HG03135 (cell line): Measurements from ENCODE around the gene NKX3-2.
"Not testable (repeated sequence)": the region's sequence is repeated elsewhere in the genome, so short reads cannot be mapped to it uniquely, and the experiment has no call there.

Experiments
- ATAC-seq: cut with Tn5 transposase; IDR thresholded peaks from one replicate; pipeline ENCODE4 v1.9.1; 2021; ENCODE audit warnings: mild to moderate bottlenecking, moderate library complexity; ENCODE audit not compliant: unreplicated experiment

The NKX3-2 gene

DNA sequence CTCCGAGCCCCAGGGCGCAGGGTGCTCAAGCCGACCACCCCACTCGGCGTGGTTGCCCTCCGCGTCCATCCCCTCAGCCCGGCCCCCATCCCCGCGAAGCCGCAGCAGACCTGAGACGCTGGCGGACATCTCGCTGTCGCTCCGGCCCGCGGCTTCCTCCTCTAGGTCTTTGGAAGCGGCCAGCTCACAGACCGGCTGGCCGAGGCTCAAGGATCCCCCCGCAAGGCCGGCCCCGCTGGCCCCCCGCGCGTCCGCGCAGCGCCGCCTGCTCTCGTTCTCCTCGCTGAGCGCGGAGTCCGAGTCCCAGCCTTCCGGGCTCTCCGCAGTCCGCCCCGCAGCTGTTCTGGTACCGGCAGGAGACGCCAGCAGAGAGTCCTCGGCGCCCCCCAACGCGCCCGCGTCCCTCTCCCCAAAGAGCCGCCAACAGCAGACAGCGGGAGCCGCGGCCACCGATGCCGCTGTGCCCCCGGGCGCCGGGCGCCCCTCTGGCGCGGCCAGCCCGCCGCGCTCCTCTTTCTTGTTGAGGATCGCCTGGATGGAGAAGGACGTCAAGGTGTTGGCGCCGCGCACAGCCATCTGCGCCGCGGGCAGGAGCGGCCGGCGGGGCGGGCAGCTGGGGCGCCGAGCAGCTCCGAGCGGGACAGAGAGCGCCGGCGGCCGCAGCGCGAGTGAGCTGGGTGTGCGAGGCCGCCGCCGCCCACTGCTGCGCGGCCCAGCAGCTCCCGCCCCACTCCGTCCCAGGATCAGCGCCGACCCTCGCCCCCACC is at the start of gene NKX3-2:
TSS of gene NKX3-2 (minus strand) at position 670 of the 767 bp plus-strand sequence. CDS start at position 576, 94 bp downstream.
- no peak for ATAC-seq

GRCh38 chr4:13592220-13592619 is 47.9 kb upstream of the NKX3-2 start:
- ATAC-seq = no peak

DNA sequence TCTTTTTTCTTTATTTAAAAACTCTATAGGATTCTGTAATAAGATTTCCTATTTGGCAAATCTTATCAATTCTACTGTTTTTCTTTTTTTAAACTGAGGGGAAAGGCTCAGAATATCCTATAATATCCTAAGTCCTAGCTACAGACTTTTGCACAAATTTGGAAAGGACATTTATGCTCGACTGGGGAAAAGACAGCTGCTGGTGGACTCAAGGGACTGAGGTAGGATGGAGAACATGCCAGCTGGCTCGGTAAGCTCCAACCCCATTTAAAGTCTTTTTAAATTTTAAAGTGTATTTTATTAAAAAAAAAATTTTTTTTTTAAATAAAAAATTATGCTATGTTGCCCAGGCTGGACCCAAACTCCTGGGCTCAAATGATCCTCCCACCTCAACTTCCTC is 46.5 kb upstream of the NKX3-2 start:
- no peak for ATAC-seq

GRCh38 chr4:13588954-13589353 is 44.6 kb upstream of the NKX3-2 start:
- no peak for ATAC-seq

GRCh38 chr4:13584481-13584880 is 40.2 kb upstream of the NKX3-2 start:
- ATAC-seq = no peak

GRCh38 chr4:13580036-13580435 is 35.7 kb upstream of the NKX3-2 start:
- ATAC-seq = no peak

DNA sequence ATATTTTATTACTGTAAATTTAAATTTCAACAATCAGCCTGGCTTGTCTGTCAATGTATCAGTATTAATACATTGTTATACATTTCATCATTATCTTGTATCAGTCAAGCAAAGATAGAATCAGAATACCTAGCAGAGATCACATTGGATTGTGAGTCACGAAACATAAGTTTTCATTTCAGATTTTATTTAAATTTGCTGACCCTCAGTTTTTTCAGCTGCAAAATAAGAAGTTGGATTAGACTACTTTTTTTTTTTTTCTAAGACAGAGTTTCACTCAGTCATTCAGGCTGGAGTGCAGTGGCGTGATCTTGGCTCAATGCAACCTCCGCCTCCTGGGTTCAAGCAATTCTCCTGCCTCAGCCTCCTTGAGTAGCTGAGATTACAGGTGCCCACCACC is 33.4 kb upstream of the NKX3-2 start:
- ATAC-seq = no peak

- ATAC-seq = no peak
These were observed 26.6 kb upstream of the NKX3-2 start for GRCh38 chr4:13570916-13571315.

DNA sequence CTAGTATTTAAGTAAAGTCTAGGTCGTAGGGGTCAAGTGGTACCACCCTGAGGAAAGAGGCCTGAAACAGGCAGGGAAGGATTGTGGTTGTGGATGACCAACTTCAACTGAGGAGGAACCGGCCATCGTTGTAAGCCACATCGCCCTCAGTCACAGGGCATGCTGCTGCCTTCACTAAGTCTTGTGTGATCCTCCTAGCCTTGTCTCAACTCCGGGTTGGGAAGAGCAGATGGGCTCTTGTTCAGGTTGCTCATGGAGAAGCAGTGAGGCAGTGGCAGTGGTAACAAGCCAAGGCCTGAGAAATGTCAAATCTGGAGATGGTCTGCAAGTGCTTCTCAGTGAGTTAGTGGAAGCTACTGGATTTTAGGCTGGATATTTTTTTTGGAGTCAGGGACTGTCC is 22.8 kb upstream of the NKX3-2 start:
- no peak for ATAC-seq

DNA sequence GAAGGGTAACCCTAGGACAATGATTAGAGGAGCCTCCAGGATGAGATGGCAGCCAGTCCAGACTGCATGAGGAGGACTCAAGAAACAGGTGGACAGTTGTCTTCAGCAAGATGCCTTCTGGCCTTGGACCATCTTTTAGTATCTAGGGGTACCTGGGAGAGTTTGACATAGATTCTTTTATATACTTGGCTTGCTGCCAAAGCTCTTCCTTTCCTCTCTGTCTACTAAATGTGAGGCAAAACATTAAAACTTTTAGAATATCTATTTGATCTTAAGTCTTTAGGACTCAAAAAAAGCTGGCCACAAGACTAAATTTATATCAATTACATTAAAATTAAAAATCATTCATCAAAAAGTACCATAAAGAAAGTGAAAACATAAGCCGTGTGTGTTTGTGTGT is 18.6 kb upstream of the NKX3-2 start:
- ATAC-seq = no peak

- no peak for ATAC-seq
These were observed 17.4 kb upstream of the NKX3-2 start for GRCh38 chr4:13561673-13562072.

DNA sequence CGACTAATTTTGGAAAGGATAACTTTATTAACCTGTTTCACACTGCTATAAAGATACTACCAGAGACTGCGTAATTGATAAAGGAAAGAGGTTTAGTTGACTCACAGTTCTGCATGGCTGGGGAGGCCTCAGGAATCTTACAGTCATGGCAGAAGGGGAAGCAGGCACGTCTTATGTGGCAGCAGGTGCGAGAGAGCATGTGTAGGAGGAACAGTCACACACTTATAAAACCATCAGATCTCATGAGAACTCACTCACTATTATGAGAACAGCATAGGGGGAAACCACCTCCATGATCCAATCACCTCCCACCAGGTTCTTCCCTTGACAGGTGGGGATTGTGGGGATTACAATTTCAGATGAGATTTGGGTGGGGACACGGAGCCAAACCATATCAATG is 15.8 kb upstream of the NKX3-2 start:
- ATAC-seq = not testable (repeated sequence)

GRCh38 chr4:13559413-13559812 is 15.1 kb upstream of the NKX3-2 start:
- no peak for ATAC-seq

DNA sequence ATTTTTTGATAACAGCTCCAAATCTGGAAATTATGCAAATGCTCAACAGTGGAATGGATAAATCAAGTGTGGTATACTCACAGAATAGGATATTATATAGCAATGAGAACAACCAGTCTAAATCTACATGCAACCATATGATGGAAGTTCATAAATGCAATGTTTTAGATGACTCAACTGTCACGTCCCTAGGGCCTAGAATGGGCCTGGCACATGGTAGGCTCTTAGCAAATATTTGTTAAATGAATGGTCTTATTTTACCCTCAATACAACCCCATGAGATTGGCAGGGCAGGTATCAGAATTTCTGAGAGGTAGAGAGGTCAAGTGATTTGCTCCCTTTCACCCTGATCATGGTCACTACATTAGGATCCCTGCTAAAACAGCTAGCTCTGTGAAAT is 14.6 kb upstream of the NKX3-2 start:
- ATAC-seq = no peak

DNA sequence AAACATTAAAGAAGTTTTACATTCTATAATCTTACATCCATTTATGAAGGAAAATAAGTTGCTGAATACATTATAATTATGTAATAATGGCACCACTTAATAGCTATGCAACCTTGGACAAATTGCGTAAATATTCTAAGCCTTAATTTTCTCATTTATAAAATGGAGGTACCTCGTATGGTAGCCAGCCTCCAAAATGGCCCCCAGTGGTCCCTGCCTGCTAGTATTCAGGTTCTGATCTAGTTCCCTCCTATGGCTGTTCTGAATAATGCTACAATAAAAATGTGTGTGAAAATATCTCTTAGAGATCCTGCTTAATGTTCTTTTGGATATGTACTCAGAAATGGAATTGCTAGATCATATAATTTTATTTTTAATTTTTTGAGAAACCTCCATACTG is 11.0 kb upstream of the NKX3-2 start:
- ATAC-seq = no peak

DNA sequence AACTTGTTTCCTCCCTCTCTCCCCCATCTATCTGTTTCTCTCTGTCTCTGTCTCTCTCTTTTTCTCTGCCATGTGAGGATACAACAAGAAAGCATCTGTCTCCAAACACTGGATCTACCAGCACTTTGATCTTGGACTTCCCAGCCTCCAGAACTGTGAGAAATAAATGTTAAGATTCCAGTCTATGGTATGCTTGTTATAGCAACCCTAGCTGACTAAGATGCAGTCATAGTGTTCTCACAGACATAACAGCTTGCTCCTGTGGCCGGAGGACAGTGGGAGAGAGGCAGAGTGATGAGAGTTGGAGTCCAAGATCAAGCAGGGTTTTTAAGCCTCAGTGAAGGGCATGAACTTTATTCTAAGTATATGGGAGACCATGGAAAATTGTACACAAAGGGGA is 8.8 kb upstream of the NKX3-2 start:
- no peak for ATAC-seq

- ATAC-seq = peak; percentile 81
These were observed 4.8 kb upstream of the NKX3-2 start for GRCh38 chr4:13548984-13549546.

DNA sequence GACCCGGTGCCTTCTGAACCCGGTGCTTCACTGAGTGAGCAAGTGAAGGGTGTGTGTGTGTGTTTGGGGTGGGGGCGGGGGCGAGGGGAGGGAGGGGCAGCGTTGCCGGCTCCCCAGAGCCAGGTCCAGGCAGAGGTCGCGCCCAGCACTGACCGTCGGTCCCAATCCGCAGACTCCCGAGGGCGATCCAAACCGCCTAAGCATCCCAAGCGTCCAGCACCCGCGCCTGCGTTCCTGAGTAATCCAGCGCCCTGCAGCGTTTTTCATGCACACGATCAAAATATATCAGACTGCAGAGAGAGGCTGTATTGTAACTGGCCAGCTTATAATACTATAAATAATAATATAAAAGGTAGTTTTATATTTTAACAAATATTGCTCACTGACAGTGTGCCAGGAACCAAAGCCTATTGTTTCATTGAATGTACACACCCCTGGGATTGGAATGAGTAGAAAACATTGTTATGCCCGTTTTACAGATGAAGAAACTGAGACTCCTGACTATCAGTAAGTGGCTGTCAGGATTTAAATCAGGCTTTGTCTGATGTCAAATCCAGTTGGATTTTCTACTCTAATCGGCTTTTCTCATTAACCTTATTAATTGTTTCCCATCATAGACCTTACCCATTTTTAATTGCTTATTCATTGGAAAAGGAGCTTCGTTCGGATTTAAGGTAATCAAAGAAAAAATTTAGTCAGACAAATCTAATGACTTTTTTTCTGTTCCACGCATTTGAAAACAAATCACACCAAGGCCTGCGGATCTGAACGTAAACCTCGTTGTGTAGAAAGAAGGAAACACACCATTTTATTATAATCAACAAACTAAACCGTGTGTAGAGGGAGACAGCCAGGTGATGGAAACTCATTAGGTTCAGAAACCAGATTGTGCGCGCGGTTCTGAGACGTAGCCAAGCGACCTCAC is 4.0 kb upstream of the NKX3-2 start:
- ATAC-seq = no peak

GRCh38 chr4:13547485-13548041 is 3.3 kb upstream of the NKX3-2 start:
- no peak for ATAC-seq

DNA sequence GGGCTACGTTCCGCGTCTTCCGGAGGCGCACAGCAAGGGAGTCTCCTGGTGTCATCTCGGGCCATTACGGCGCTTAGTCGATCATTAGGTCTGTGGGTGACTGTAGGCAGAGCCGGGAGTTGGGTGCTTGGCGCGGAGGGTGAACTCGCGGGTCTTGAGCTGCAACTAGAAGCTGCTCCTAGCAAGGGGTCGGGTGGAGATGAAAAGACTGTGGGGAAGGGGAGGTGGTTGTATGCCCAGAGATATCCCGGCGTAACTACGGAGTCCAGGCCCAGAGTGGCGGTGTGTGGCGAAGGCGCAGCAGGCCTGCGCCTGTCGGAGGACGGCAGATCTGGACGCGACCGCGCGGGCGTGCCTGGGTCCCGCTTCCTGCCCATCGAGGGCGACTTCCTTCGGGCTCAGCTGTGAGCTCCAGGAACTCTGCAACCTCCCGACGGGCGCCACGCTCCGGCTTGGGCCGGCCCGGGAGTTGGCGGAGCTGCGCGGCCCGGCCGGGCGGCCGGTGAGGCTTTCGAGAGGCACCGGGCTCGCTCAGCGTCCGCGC is 2.7 kb upstream of the NKX3-2 start:
- no peak for ATAC-seq
